ENCODE results near the gene KIF4A.
"Not testable (repeated sequence)": the region's sequence is repeated elsewhere in the genome, so short reads cannot be mapped to it uniquely, and the experiment has no call there.

Gene KIF4A, protein sequence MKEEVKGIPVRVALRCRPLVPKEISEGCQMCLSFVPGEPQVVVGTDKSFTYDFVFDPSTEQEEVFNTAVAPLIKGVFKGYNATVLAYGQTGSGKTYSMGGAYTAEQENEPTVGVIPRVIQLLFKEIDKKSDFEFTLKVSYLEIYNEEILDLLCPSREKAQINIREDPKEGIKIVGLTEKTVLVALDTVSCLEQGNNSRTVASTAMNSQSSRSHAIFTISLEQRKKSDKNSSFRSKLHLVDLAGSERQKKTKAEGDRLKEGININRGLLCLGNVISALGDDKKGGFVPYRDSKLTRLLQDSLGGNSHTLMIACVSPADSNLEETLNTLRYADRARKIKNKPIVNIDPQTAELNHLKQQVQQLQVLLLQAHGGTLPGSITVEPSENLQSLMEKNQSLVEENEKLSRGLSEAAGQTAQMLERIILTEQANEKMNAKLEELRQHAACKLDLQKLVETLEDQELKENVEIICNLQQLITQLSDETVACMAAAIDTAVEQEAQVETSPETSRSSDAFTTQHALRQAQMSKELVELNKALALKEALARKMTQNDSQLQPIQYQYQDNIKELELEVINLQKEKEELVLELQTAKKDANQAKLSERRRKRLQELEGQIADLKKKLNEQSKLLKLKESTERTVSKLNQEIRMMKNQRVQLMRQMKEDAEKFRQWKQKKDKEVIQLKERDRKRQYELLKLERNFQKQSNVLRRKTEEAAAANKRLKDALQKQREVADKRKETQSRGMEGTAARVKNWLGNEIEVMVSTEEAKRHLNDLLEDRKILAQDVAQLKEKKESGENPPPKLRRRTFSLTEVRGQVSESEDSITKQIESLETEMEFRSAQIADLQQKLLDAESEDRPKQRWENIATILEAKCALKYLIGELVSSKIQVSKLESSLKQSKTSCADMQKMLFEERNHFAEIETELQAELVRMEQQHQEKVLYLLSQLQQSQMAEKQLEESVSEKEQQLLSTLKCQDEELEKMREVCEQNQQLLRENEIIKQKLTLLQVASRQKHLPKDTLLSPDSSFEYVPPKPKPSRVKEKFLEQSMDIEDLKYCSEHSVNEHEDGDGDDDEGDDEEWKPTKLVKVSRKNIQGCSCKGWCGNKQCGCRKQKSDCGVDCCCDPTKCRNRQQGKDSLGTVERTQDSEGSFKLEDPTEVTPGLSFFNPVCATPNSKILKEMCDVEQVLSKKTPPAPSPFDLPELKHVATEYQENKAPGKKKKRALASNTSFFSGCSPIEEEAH

DNA sequence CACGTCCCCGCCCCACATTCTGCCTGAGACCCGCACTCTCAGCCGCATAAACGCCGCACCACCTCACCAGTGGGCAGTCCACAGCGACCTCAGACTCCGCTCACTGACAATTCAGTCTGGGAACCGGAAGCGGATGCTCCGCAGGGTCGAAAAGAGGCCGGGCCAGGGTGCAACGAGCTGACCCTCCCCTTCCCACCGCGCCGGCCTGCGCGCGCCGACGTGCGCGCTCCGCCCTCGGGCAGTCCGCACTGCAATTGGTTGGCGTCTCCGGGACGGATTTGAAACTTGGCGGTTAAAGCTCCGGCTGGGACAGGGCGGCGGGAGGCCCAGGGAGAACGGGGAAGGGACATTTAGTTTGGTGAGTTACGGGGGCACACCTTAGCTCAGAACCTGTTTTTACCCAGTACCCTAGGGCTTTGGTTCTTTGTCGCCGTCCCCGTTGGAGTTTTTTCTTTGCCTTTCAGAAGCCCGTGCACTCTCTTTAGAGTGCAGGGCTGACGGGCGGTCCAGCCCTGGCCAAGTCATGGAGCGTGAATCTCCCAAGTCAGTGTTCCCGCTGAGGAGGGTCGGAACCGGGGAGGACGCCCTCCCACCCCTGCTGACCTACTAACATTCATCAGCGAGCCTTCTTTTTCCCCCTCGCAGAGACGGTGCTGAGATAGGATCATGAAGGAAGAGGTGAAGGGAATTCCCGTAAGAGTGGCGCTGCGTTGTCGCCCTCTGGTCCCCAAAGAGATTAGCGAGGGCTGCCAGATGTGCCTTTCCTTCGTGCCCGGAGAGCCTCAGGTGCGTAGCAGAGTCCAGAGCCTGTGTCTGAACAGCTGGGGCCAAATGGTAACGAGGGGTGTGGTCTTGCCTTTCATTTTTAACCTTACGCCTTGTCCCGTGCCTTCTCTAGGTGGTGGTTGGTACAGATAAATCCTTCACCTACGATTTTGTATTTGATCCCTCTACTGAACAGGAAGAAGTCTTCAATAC lies at the start of gene KIF4A, which contains the start of gene PDZD11:
KIF4A (plus strand) TSS at position 312 of the 978 bp plus-strand sequence; CDS start at position 667, 355 bp downstream.
PDZD11 (minus strand) TSS at position 135 of the 978 bp plus-strand sequence. CDS start 586 bp downstream, outside the sequence.
- peak; percentile 70 for DNase-seq (ENCODE audit: low spot score)

DNA sequence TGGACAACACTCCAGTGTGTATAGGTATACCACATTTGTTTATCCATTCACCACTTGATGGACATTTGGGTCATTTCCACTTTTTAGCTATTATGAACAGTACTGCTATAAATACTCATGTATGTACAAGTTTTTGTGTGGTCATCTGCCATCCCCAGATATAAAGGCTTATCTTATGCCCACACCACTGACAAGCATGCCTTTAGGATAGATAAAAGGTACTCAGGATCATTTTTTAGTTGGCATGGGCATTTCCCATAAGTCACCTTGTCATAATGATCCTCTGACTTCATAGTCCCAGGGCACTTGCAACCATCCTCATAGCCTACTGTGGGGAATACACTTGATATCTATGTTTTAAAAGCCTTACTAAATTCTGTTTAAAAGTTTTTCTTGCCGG lies 49.2 kb upstream of the KIF4A start:
- no peak for DNase-seq (ENCODE audit: low spot score)

DNA sequence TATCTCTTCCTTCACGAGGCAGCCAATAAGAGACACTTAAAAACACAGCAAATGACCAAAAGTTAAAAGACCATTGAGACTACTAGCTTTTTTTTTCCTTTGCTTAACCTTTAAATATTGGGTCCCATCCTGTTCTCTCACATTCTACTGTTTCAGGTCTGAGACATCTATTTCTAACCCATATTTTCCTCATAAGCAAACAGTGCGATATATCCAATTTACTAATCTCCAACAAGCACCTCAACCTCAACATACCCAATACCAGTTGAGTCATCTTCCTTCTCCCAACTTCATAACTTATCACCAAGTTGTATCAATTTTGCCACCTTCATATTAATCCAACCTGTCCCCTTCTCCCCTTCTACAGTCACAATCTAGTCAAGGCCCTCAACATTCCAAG lies 48.4 kb upstream of the KIF4A start:
- no peak for DNase-seq (ENCODE audit: low spot score)

DNA sequence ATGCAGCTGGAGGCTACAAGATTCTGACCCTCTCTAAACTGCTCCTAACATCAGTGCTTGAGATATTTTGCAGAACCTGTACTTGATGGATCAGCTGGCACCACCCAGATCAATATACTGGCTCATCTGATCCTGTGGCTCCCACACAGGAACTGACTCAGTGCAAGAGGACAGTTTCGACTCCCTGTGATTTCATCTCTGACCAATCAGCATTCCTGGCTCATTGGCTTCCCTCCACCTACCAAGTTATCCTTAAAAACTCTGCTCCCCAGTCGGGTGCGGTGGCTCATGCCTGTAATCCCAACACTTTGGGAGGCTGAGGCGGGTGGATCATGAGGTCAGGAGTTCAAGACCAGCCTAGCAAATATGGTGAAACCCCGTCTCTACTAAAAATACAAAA lies 46.3 kb upstream of the KIF4A start:
- not testable (repeated sequence) for DNase-seq (ENCODE audit: low spot score)

DNA sequence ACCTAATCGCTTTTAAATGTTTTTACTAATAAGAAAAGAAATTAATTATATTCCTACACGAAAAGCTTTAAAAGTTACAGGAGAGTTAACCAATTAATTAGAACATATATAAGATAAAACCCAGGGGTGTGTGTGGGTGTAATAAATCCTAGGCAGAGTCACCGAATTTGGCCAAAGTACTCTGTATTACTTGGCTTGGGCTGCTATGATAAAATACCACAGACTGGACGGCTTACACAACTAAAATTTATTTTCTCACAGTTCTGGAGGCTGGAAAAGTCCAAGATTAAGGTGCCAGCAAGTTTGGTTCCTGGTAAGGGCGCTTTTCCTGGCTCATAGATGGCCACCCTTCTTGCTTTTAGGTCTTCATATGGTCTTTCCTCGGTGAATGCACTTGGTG lies 45.0 kb upstream of the KIF4A start:
- DNase-seq (ENCODE audit: low spot score), result no peak

DNA sequence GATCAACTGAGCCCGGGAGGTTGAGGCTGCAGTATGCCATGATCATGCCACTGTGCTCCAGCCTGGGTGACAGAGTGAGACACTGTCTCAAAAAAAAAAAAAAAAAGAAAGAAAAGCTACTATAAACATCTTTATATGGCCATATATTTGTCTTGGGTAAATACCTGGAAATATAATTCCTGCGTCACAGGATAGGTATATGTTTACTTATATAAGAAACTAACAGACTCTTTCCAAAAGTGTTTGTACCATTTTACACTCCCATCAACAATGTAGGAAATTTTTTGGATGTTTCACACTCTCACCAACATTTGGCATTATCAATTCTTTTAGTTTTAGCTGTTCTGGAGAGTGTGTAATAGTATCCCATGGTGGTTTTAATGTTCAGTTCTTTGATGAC lies 42.7 kb upstream of the KIF4A start:
- no peak for DNase-seq (ENCODE audit: low spot score)

DNA sequence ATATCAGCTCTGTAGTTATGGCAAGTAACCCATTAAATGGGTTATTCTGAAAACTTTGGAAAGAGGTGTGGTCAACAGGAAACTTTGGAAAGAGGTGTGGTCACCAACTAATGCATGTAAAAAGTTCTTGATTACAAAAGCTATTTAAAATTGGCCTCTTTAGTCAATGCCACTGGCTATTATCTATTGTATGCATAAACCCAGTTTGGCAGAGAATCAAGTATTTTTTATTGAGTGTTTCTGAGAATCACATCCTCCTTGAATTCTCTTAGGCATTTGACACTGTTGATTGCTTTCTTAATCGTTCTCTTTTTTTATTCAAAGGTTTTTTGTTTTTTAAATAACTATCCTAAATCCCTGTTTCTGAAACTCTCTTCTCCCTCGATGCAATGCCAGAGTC lies 37.4 kb upstream of the KIF4A start:
- no peak for DNase-seq (ENCODE audit: low spot score)

DNA sequence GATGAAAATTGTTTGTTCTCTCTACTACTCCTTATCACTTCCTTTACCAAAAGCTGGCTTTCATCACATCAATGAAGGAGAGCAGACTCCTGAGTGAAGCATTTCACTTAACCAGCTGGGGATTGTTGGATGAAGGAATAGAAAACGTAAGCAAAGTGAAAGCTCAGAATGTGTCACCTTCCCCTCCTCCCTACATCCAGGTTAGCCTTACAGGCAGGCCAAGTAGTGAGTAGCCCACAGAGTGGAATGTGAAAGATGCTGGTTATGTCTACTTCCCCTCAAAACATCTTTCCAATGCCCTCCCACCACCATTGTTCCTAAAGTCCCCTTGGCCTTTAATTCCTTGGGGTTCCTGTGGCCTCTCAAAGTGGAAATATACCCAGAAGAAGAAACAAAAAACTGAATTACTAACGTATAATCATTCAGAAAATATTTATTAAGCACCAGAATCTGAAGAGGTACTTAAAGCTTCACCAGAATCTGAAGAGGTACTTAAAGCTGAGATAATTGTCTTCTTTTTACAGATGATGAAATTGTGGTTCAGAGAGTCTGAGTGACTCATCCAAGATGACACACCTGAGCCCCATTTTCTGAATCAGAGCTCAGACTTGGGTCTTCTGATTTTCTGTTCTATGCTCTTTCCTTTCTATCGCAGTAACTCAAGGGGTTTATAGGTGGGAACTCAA lies 36.4 kb upstream of the KIF4A start:
- DNase-seq (ENCODE audit: low spot score), result no peak

DNA sequence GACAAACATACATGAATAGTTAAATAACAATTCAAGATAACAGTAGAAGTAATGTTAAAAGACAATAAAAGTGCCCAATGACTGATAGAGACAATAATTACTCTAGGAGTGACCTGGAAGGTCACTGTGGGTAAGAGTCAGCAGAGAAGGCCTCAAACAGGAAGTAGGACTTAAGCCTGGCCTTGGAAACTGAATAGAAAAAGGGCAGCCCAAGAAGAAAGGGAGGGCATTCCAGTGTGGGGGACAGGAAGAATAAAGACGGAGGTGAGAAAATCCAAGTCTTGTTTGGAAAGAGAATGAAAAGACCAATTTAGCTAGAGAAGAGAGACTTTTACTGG lies 35.9 kb upstream of the KIF4A start:
- DNase-seq (ENCODE audit: low spot score), result no peak

DNA sequence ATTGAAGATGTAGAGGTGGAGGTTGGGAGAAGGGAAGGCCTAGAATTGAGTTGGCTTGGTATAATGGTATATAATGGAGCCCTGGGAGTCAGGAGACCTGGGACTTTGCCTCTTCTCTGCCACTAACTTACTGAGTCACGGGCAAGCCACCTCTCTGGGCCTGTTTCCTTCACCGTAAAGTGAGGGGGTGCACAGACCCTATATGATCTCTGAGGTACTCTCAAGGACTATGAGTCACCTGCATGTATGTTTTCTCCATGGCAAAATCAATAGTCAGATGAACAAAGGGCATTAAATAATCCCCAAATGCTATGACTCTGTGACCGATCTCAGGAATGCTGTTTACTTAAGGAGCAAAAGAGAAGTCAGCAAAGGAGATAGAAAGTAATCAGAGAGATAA lies 35.0 kb upstream of the KIF4A start:
- no peak for DNase-seq (ENCODE audit: low spot score)

DNA sequence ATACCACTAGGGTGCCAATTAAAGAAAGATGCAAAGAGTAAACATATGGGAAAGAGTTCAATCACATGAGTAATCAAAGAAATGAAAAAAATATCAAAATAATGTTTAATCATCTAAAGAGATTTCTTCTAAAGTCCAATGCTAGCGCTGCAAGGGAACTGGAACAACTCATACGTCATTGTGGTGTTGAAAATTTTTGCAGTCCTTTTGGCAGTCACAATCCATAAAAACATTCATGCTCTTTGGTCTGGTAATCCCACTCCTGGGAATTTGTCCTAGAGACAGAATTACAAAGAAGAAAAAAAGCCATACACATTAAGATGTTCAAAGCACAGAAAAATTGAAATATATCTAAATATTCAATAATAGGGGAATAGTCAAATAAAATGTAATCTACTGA lies 34.5 kb upstream of the KIF4A start:
- no peak for DNase-seq (ENCODE audit: low spot score)

DNA sequence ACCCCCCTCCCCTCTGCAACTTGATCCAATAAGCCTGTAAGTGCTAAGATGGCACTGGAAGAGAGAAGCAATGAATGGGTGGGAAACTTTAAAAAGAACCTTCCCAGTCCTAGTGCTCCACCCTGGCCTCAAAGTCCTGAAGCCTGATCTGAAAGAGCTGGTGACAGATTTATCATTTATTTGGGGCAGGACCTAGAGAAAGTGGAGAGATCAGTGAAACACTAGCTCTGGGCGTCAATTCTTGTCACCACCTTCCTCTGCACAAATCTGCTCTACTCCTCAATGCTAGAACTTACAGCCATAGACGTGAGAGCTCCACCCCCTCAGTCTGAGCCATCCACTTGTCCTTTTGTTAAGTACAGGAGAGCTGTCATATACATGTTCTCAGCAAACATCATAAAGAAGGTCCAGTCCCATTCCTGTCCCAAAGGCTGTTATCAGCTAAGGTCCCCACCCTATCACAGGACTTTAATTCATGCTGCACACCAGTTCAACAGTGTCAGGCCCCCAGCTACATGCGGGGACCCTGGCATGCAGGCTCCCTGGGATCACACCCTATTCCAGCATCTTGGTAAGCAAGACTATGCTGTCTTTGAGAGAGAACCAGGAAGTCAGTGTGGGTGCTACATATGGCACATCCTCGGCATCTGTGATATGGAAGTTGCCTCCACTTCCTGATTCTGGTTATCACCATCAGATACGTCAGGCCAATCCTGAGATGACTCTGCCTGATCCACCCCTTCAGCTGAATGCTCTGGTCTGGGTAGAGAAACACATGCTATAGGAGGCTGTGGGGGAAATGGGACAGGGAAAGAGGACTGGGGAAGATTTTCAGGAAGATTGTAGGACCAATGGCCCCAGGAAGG lies 32.2 kb upstream of the KIF4A start:
- DNase-seq (ENCODE audit: low spot score), result no peak

DNA sequence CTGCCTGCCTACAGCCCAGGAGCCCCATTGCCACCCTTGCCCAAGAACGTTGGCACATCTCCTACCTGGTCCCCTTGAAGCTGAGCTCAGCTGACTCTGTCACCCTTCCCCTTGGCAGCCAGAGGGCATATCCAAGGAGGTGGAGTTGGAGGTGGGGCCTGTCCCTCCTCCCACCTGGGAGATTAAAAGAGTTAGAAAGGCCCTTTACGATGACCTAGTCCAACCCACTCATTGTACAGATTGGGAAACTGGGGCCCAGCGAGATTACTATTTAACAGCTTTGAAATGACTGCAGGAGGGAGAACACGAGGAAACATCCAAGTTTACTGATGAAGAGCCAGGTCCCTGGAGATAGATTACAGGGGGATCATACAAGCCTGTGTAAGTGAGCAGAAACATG lies 29.8 kb upstream of the KIF4A start, which contains the start of gene P2RY4:
P2RY4 (minus strand) TSS at position 101 of the 400 bp plus-strand sequence. CDS start 580 bp downstream, outside the sequence.
- DNase-seq (ENCODE audit: low spot score), result no peak

DNA sequence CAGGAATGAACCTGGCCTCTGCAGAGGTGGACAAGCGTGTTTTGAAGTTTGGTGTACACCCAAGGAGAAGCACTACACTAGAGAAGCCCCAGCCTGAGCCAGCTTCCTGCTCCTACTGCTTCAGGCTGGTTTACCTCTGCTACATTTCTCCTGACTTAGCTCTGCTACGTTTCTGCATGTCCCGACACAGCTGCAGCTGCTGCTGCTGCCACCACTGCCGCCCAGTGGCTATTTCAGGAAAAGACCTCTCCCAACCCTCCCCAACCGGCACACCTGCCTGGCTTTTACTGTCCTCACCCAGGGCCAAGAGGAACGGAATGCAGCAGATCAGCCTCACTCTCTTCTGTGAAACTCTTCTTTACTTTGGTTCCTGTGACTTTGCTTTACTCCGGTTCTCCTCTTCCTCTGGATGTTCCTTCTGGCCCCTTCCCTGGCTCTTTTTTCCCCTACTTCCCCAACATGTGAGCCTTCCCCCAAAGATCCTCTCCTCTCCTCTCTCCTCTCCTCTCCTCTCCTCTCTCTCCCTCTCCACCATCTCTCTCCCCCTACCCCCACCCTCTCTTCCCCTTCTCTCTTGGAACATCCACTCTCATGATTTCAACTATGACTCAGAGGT lies 26.8 kb upstream of the KIF4A start:
- peak; percentile 2 for DNase-seq (ENCODE audit: low spot score)

DNA sequence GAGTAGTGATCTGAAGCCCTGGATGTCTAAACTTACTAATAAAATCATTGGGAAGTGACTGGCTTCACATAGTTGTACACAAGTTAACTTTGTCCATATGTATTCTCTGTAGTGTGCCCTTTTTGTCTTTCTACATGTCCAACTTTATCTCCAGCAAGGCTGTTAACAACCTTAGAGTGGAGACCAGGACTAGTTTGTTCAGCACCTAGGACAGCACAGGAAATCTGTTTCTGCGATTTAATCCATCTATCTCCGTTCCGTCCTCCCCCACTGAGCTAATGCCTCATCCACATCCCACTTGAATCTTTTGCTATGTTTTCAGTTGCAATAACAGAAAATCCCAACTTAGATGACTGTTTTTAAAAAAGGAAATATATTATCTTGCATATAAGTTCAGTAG lies 25.1 kb upstream of the KIF4A start:
- no peak for DNase-seq (ENCODE audit: low spot score)

DNA sequence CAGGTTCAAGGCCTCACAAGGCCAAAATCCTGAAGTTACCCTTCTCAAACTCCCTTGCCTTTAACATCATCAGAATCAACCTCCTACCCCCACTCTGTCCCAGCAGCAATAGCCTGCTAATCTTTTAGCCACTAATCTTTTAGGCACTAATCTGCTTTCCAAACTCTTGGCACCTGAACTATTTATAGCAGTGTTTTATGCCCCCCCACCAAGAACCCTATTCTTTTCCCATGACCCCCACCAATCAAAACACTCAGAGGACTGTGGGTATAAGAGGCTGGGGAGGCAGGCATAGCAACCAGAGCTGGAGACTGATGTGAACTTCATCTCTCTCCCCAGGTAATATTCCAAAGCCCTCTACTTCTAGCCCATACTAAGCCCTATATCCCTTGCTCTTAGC lies 21.9 kb upstream of the KIF4A start, which contains the start of gene ARR3:
ARR3 (plus strand) TSS at position 301 of the 400 bp plus-strand sequence. CDS start 1,052 bp downstream, outside the sequence.
- no peak for DNase-seq (ENCODE audit: low spot score)

DNA sequence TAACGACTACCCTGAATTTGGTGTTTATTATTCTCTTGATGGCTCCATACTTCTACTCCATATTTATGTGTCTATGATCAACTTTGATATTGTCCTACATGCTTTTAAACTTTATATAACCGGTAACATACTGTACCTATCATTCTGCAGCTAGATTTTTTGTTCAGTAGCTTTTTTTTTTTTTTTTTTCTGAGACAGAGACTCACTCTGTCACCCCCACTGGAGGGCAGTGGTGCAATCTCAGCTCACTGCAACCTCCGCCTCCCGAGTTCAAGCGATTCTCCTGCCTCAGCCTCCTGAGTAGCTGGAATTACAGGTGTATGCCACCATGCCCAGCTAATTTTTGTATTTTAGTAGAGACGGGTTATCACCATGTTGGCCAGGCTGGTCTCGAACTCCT lies 15.9 kb upstream of the KIF4A start:
- DNase-seq (ENCODE audit: low spot score), result not testable (repeated sequence)

DNA sequence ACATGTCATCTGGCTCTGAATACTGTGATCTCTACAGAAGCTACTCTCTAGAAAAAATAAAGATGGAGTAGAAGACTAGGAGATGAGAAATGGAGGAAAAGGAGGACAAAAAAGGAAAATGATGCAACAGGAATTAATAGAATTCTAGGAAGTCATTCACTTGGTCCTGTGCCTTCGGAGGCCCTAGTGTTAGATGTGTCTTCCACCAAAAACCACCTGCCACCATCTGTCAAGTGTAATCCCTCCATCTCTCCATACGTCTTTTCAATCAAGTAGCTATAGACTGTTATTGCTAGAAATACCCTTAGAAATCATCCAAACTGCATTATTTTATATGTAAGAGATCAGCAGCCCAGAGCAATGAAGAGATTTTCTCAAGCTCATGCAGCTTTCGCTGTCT lies 10.8 kb upstream of the KIF4A start:
- DNase-seq (ENCODE audit: low spot score), result no peak

DNA sequence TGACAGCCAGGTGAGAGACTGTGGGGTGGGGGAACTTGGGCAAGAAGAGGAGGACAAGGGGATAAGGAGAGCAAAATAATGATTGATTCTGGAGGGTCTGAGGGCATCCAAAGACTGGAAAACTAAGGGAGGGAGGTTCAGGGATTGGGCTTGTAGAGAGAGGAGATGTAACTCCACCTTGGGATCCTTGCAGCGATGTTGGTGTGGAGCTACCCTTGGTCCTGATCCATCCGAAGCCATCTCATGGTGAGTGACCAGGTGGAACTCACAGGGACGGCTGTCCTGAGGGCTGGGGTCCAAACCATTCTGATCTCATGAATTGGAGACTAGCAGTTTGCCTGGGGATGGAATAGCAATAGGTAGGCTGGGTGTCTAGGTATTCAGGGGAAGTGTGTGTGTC lies 9.3 kb upstream of the KIF4A start:
- no peak for DNase-seq (ENCODE audit: low spot score)

All from cerebellar cortex (tissue), 1 donor.